ENCODE measurements around the gene RBM7. TPM values are rescaled to one million over a fixed set of nuclear protein-coding genes. Genes with fewer than 3 reads are reported as not detected.

RBM7 gene
- total RNA-seq, 1 donor, result 38.0 TPM

- Histone ChIP-seq H3K27me3 (ENCODE audit: insufficient read depth, low read length) (no peaks in the 10 kb centered on the region), H2AFZ (ENCODE audit: low read length) (no peak overlapping the region), H3K36me3 (ENCODE audit: insufficient read depth, low read length) (peaks cover 54% of the 10 kb centered on the region), H3K4me3 (ENCODE audit: insufficient read depth, low read length) (no peak overlapping the region), H3K27ac (ENCODE audit: low read depth, low read length) (peak overlapping the region; percentile 65), H3K79me2 (ENCODE audit: insufficient read depth, low read length) (peaks cover 59% of the 10 kb centered on the region), H3K4me1 (ENCODE audit: insufficient read depth, low read length) (peaks cover 21% of the 10 kb centered on the region), H3K4me2 (ENCODE audit: insufficient read depth, low read length) (peak overlapping the region; percentile 29), H3K9me3 (ENCODE audit: low read depth, low read length) (no peaks in the 10 kb centered on the region), H4K20me1 (ENCODE audit: insufficient read depth, low read length) (peaks cover 24% of the 10 kb centered on the region)
- TF ChIP-seq, protein P1, sequence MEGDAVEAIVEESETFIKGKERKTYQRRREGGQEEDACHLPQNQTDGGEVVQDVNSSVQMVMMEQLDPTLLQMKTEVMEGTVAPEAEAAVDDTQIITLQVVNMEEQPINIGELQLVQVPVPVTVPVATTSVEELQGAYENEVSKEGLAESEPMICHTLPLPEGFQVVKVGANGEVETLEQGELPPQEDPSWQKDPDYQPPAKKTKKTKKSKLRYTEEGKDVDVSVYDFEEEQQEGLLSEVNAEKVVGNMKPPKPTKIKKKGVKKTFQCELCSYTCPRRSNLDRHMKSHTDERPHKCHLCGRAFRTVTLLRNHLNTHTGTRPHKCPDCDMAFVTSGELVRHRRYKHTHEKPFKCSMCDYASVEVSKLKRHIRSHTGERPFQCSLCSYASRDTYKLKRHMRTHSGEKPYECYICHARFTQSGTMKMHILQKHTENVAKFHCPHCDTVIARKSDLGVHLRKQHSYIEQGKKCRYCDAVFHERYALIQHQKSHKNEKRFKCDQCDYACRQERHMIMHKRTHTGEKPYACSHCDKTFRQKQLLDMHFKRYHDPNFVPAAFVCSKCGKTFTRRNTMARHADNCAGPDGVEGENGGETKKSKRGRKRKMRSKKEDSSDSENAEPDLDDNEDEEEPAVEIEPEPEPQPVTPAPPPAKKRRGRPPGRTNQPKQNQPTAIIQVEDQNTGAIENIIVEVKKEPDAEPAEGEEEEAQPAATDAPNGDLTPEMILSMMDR (IDR thresholded peaks at IDR 0.05; ENCODE audit: extremely low read depth, low read depth, low read length), result no peak
- peak; percentile 67 for DNase-seq (ENCODE audit: insufficient read length, low spot score, missing footprints)
Observed at GRCh38 chr11:114447892-114448291, 47.4 kb downstream of the RBM7 start.

- H2AFZ ChIP-seq (ENCODE audit: low read length), result no peak overlapping the region
- DNase-seq (ENCODE audit: insufficient read length, low spot score, missing footprints), result no peak
- TF ChIP-seq, protein P1 (IDR thresholded peaks at IDR 0.05; ENCODE audit: extremely low read depth, low read depth, low read length), result no peak
- H3K4me3 ChIP-seq (ENCODE audit: insufficient read depth, low read length), result no peak overlapping the region
- no peak overlapping the region for H3K27ac ChIP-seq (ENCODE audit: low read depth, low read length)
- H3K4me1 ChIP-seq (ENCODE audit: insufficient read depth, low read length), result peaks cover 19% of the 10 kb centered on the region
- no peaks in the 10 kb centered on the region for H3K9me3 ChIP-seq (ENCODE audit: low read depth, low read length)
- H3K27me3 ChIP-seq (ENCODE audit: insufficient read depth, low read length), result no peaks in the 10 kb centered on the region
- peaks cover 21% of the 10 kb centered on the region for H4K20me1 ChIP-seq (ENCODE audit: insufficient read depth, low read length)
- peaks cover 49% of the 10 kb centered on the region for H3K79me2 ChIP-seq (ENCODE audit: insufficient read depth, low read length)
- no peak overlapping the region for H3K4me2 ChIP-seq (ENCODE audit: insufficient read depth, low read length)
- H3K36me3 ChIP-seq (ENCODE audit: insufficient read depth, low read length), result peaks cover 48% of the 10 kb centered on the region
Observed at GRCh38 chr11:114448749-114449482, 48.5 kb downstream of the RBM7 start.

- peaks cover 39% of the 10 kb centered on the region for H3K79me2 ChIP-seq (ENCODE audit: insufficient read depth, low read length)
- H2AFZ ChIP-seq (ENCODE audit: low read length), result no peak overlapping the region
- H3K4me2 ChIP-seq (ENCODE audit: insufficient read depth, low read length), result no peak overlapping the region
- peaks cover 39% of the 10 kb centered on the region for H3K36me3 ChIP-seq (ENCODE audit: insufficient read depth, low read length)
- no peaks in the 10 kb centered on the region for H3K9me3 ChIP-seq (ENCODE audit: low read depth, low read length)
- H3K27me3 ChIP-seq (ENCODE audit: insufficient read depth, low read length), result no peaks in the 10 kb centered on the region
- H3K4me3 ChIP-seq (ENCODE audit: insufficient read depth, low read length), result no peak overlapping the region
- H3K27ac ChIP-seq (ENCODE audit: low read depth, low read length), result no peak overlapping the region
- peaks cover 19% of the 10 kb centered on the region for H4K20me1 ChIP-seq (ENCODE audit: insufficient read depth, low read length)
- H3K4me1 ChIP-seq (ENCODE audit: insufficient read depth, low read length), result peaks cover 19% of the 10 kb centered on the region
- TF ChIP-seq, protein P1 (IDR thresholded peaks at IDR 0.05; ENCODE audit: extremely low read depth, low read depth, low read length), result no peak
- no peak for DNase-seq (ENCODE audit: insufficient read length, low spot score, missing footprints)
Observed at GRCh38 chr11:114449845-114450244, 49.4 kb downstream of the RBM7 start.

- peaks cover 28% of the 10 kb centered on the region for H3K36me3 ChIP-seq (ENCODE audit: insufficient read depth, low read length)
- TF ChIP-seq, protein P1 (IDR thresholded peaks at IDR 0.05; ENCODE audit: extremely low read depth, low read depth, low read length), result no peak
Observed at GRCh38 chr11:114452399-114452798, 51.9 kb downstream of the RBM7 start.

More at GRCh38 chr11:114452399-114452798, 51.9 kb downstream of the RBM7 start:
- no peak overlapping the region for H2AFZ ChIP-seq (ENCODE audit: low read length)
- H3K27me3 ChIP-seq (ENCODE audit: insufficient read depth, low read length), result no peaks in the 10 kb centered on the region
- no peak overlapping the region for H3K4me3 ChIP-seq (ENCODE audit: insufficient read depth, low read length)
- no peaks in the 10 kb centered on the region for H3K9me3 ChIP-seq (ENCODE audit: low read depth, low read length)
- no peak overlapping the region for H3K27ac ChIP-seq (ENCODE audit: low read depth, low read length)
- no peak for DNase-seq (ENCODE audit: insufficient read length, low spot score, missing footprints)
- no peak overlapping the region for H3K4me2 ChIP-seq (ENCODE audit: insufficient read depth, low read length)
- peaks cover 21% of the 10 kb centered on the region for H3K79me2 ChIP-seq (ENCODE audit: insufficient read depth, low read length)
- H4K20me1 ChIP-seq (ENCODE audit: insufficient read depth, low read length), result peaks cover 19% of the 10 kb centered on the region
- peaks cover 16% of the 10 kb centered on the region for H3K4me1 ChIP-seq (ENCODE audit: insufficient read depth, low read length)
